H9 (cell line): ENCODE results near the gene ZNF281. TPM values are rescaled to one million over a fixed set of nuclear protein-coding genes. Genes with fewer than 3 reads are reported as not detected.

ENCODE experiments used
- DNase-seq: peaks from one replicate; pipeline ENCODE4 v3.0.0-alpha.2; 2017
- H2AFZ ChIP-seq: one replicate; pipeline ENCODE4 v1.6.1; 2013; ENCODE audit warnings: mild to moderate bottlenecking, low read length, control low read depth, moderate library complexity
- H2AK5ac ChIP-seq: 2 replicates; pipeline ENCODE4 v1.6.1; 2013; ENCODE audit warnings: low read length, control low read depth, mixed read lengths; ENCODE audit not compliant: insufficient read length
- H2BK120ac ChIP-seq: one replicate; pipeline ENCODE4 v1.6.1; 2013; ENCODE audit warnings: low read depth, mild to moderate bottlenecking, low read length, control low read depth, inconsistent platforms; ENCODE audit not compliant: poor library complexity, severe bottlenecking
- H2BK12ac ChIP-seq: 2 replicates; pipeline ENCODE4 v1.6.1; 2013; ENCODE audit warnings: low read length, control low read depth, mixed read lengths, low read depth; ENCODE audit not compliant: insufficient read length
- H2BK15ac ChIP-seq: 2 replicates; pipeline ENCODE4 v1.6.1; 2013; ENCODE audit warnings: low read depth, low read length, control low read depth
- H2BK20ac ChIP-seq: one replicate; pipeline ENCODE4 v1.6.1; 2013; ENCODE audit warnings: low read depth, mild to moderate bottlenecking, low read length, control low read depth, inconsistent platforms; ENCODE audit not compliant: poor library complexity, severe bottlenecking
- H2BK5ac ChIP-seq: 2 replicates; pipeline ENCODE4 v1.6.1; 2013; ENCODE audit warnings: low read length, control low read depth, mixed read lengths; ENCODE audit not compliant: insufficient read length
- H3K14ac ChIP-seq: 2 replicates; pipeline ENCODE4 v1.6.1; 2013; ENCODE audit warnings: low read length, control low read depth; ENCODE audit not compliant: insufficient read depth
- H3K18ac ChIP-seq: 2 replicates; pipeline ENCODE4 v1.6.1; 2013; ENCODE audit warnings: low read depth, mild to moderate bottlenecking, mixed read lengths, low read length, control low read depth; ENCODE audit not compliant: insufficient read length
- H3K23ac ChIP-seq: 2 replicates; pipeline ENCODE4 v1.6.1; 2013; ENCODE audit warnings: low read length, control low read depth, mixed read lengths, low read depth; ENCODE audit not compliant: insufficient read length
- H3K23me2 ChIP-seq: 2 replicates; pipeline ENCODE4 v1.6.1; 2013; ENCODE audit warnings: low read depth, mild to moderate bottlenecking, mixed read lengths, low read length, control low read depth; ENCODE audit not compliant: insufficient read length, poor library complexity, severe bottlenecking
- H3K27ac ChIP-seq: 2 replicates; pipeline ENCODE4 v1.5.1; 2013; ENCODE audit warnings: low read length, control low read depth, mixed read lengths, low read depth; ENCODE audit not compliant: insufficient read length
- H3K27me3 ChIP-seq: 2 replicates; pipeline ENCODE4 v1.6.1; 2013; ENCODE audit warnings: low read length, control low read depth, inconsistent platforms; ENCODE audit not compliant: insufficient read depth
- H3K4ac ChIP-seq: 2 replicates; pipeline ENCODE4 v1.6.1; 2013; ENCODE audit warnings: low read depth, mild to moderate bottlenecking, control low read depth, inconsistent platforms, low read length, moderate library complexity
- H3K4me1 ChIP-seq: 2 replicates; pipeline ENCODE4 v1.6.1; 2013; ENCODE audit warnings: low read length, control low read depth, inconsistent platforms; ENCODE audit not compliant: insufficient read depth
- H3K4me2 ChIP-seq: 2 replicates; pipeline ENCODE4 v1.6.1; 2013; ENCODE audit warnings: low read length, control low read depth, mixed read lengths; ENCODE audit not compliant: insufficient read length, insufficient read depth
- H3K56ac ChIP-seq: 2 replicates; pipeline ENCODE4 v1.6.1; 2013; ENCODE audit warnings: low read depth, mild to moderate bottlenecking, mixed read lengths, low read length, control low read depth; ENCODE audit not compliant: insufficient read length
- H3K79me1 ChIP-seq: 2 replicates; pipeline ENCODE4 v1.6.1; 2013; ENCODE audit warnings: low read depth, mild to moderate bottlenecking, moderate library complexity, low read length, control low read depth, inconsistent platforms; ENCODE audit not compliant: insufficient read depth, poor library complexity, severe bottlenecking
- H3K79me2 ChIP-seq: 2 replicates; pipeline ENCODE4 v1.6.1; 2013; ENCODE audit warnings: low read length, control low read depth, inconsistent platforms; ENCODE audit not compliant: insufficient read depth
- H3K9ac ChIP-seq: 2 replicates; pipeline ENCODE4 v1.6.1; 2013; ENCODE audit warnings: low read length, control low read depth, mixed read lengths; ENCODE audit not compliant: insufficient read length; ENCODE audit errors: extremely low read depth
- H3K9me3 ChIP-seq: one replicate; pipeline ENCODE4 v1.6.1; 2013; ENCODE audit warnings: low read depth, low read length, inconsistent platforms; ENCODE audit not compliant: control insufficient read depth
- H3T11ph ChIP-seq: one replicate; pipeline ENCODE4 v1.6.1; 2013; ENCODE audit warnings: mild to moderate bottlenecking, low read length, control low read depth, inconsistent platforms
- H4K20me1 ChIP-seq: one replicate; pipeline ENCODE4 v1.6.1; 2013; ENCODE audit not compliant: control insufficient read depth, insufficient read length, insufficient read depth
- H4K5ac ChIP-seq: 2 replicates; pipeline ENCODE4 v1.6.1; 2013; ENCODE audit warnings: low read depth, mild to moderate bottlenecking, mixed read lengths, low read length, control low read depth; ENCODE audit not compliant: insufficient read length
- H4K8ac ChIP-seq: replicated peaks from 2 replicates; pipeline ENCODE4 v1.6.1; 2013; ENCODE audit warnings: low read length, control low read depth, mixed read lengths, low read depth; ENCODE audit not compliant: insufficient read length
- H4K91ac ChIP-seq: 2 replicates; pipeline ENCODE4 v1.6.1; 2013; ENCODE audit warnings: low read depth, mild to moderate bottlenecking, moderate library complexity, mixed read lengths, low read length, control low read depth; ENCODE audit not compliant: insufficient read length
- H3K27ac Mint-ChIP-seq, 3 experiments: 2 replicates in 2 of 3; 3 replicates in 1 of 3; pipeline ENCODE4 v1.8.0; 2020 to 2021; ENCODE audit warnings: mixed read lengths in 3 of 3, mild to moderate bottlenecking in 1 of 3, moderate library complexity in 1 of 3
- H3K27me3 Mint-ChIP-seq: 2 replicates; pipeline ENCODE4 v1.8.0; 2021; ENCODE audit warnings: low read depth, mild to moderate bottlenecking, moderate library complexity, mixed read lengths
- H3K36me3 Mint-ChIP-seq, 3 experiments: 2 replicates in 2 of 3; 3 replicates in 1 of 3; pipeline ENCODE4 v1.8.0; 2020 to 2021; ENCODE audit warnings: low read depth in 3 of 3, mixed read lengths in 3 of 3; ENCODE audit not compliant: insufficient read depth in 1 of 3
- H3K4me1 Mint-ChIP-seq, 2 experiments: 2 replicates each; pipeline ENCODE4 v1.8.0; 2020; ENCODE audit warnings: mixed read lengths in 2 of 2
- H3K4me3 Mint-ChIP-seq, 2 experiments: 2 replicates in 1 of 2; 3 replicates in 1 of 2; pipeline ENCODE4 v1.8.0; 2020 to 2021; ENCODE audit warnings: mild to moderate bottlenecking in 2 of 2, mixed read lengths in 2 of 2, moderate library complexity in 1 of 2
- H3K9me3 Mint-ChIP-seq, 2 experiments: 2 replicates in 1 of 2; 3 replicates in 1 of 2; pipeline ENCODE4 v1.8.0; 2020; ENCODE audit warnings: mild to moderate bottlenecking in 2 of 2, mixed read lengths in 2 of 2, moderate library complexity in 1 of 2
- WGBS: extraction: QIAGEN DNeasy Blood & Tissue Kit; methylation state at CpG from one replicate; pipeline ENCODE4 v1.1.7; 2013; ENCODE audit warnings: missing lambda C conversion rate, low lambda C conversion rate, mixed read lengths; ENCODE audit not compliant: insufficient read length; ENCODE audit errors: extremely low coverage; 5-methylcytosine and 5-hydroxymethylcytosine counted together
- total RNA-seq: library from RNA; stranded (reverse); gene quantifications from 2 replicates; pipeline ENCODE4 v1.2.1, GENCODE V29; 2021
- TF ChIP-seq, protein P1 (sequence below): fragments of 200-600 bp; sonication (generic); conservative IDR thresholded peaks from 3 replicates; pipeline ENCODE4 v1.8.0; 2021; ENCODE audit warnings: antibody characterized with exemption, mild to moderate bottlenecking

Gene ZNF281
- total RNA-seq, 1 experiment from 2014 or later = 75.2 TPM

- Histone ChIP-seq H4K20me1 (no peaks in the 10 kb centered on the region), H3K9ac (no peak overlapping the region), H3K4me2 (no peak overlapping the region), H2BK12ac (no peak overlapping the region), H3K14ac (no peak overlapping the region), H3K4me1 (peaks cover 16% of the 10 kb centered on the region), H3K27ac (no peak overlapping the region), H3K9me3 (no peaks in the 10 kb centered on the region), H3T11ph (no peak overlapping the region), H3K27me3 (no peaks in the 10 kb centered on the region), H3K56ac (no peak overlapping the region), H4K8ac (no peak overlapping the region), H2AK5ac (no peak overlapping the region), H2BK20ac (no peak overlapping the region), H2AFZ (no peak overlapping the region), H3K23me2 (peaks cover 4% of the 10 kb centered on the region), H3K4ac (no peak overlapping the region), H3K79me1 (no peaks in the 10 kb centered on the region), H4K91ac (no peak overlapping the region), H3K18ac (no peak overlapping the region), H2BK15ac (no peak overlapping the region), H2BK5ac (no peak overlapping the region), H3K23ac (no peak overlapping the region), H2BK120ac (no peak overlapping the region), H3K79me2 (no peaks in the 10 kb centered on the region), H4K5ac (no peak overlapping the region)
- H3K27ac Mint-ChIP-seq = peak overlapping the region in 2 of 3 experiments; percentile 57 to 87; a peak in 3 of 7 replicates
- WGBS = no CpG with 5 or more reads among the region's 2 CpGs
- TF ChIP-seq, protein P1, sequence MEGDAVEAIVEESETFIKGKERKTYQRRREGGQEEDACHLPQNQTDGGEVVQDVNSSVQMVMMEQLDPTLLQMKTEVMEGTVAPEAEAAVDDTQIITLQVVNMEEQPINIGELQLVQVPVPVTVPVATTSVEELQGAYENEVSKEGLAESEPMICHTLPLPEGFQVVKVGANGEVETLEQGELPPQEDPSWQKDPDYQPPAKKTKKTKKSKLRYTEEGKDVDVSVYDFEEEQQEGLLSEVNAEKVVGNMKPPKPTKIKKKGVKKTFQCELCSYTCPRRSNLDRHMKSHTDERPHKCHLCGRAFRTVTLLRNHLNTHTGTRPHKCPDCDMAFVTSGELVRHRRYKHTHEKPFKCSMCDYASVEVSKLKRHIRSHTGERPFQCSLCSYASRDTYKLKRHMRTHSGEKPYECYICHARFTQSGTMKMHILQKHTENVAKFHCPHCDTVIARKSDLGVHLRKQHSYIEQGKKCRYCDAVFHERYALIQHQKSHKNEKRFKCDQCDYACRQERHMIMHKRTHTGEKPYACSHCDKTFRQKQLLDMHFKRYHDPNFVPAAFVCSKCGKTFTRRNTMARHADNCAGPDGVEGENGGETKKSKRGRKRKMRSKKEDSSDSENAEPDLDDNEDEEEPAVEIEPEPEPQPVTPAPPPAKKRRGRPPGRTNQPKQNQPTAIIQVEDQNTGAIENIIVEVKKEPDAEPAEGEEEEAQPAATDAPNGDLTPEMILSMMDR = no peak
- H3K4me3 Mint-ChIP-seq = peak overlapping the region in 1 of 2 experiments; percentile 42; a peak in 1 of 5 replicates
- peaks cover 7 to 20% (median 14%) of the 10 kb centered on the region in 3 experiments for H3K36me3 Mint-ChIP-seq
- H3K9me3 Mint-ChIP-seq = no peaks in the 10 kb centered on the region
- no peak for DNase-seq
- no peaks in the 10 kb centered on the region for H3K27me3 Mint-ChIP-seq
- H3K4me1 Mint-ChIP-seq = peaks cover 75 to 81% of the 10 kb centered on the region in 2 experiments
These were observed 37.0 kb downstream of the ZNF281 start for GRCh38 chr1:200372885-200373181.
